VCaP (cell line): ENCODE data around the gene ASB17.

Experiments
- H3K27ac ChIP-seq: fragments of 450-650 bp; 2 replicates; pipeline ENCODE4 v1.5.1; 2017
- CTCF ChIP-seq: fragments of 450-650 bp; conservative IDR thresholded peaks from 2 replicates; pipeline ENCODE4 v1.5.1; 2017; ENCODE audit warnings: mild to moderate bottlenecking, moderate library complexity

ASB17 gene

GRCh38 chr1:75908717-75909152, 23.5 kb downstream of the ASB17 start:
- TF ChIP-seq CTCF, result peak; percentile 79

GRCh38 chr1:75901371-75901770, 30.8 kb downstream of the ASB17 start:
- H3K27ac ChIP-seq, result no peak overlapping the region
- no peak for TF ChIP-seq CTCF

More at GRCh38 chr1:75908717-75909152, 23.5 kb downstream of the ASB17 start:
- H3K27ac ChIP-seq, result no peak overlapping the region

GRCh38 chr1:75884437-75884836, 47.8 kb downstream of the ASB17 start:
- no peak for TF ChIP-seq CTCF
- H3K27ac ChIP-seq, result no peak overlapping the region

GRCh38 chr1:75879985-75880384, 52.2 kb downstream of the ASB17 start:
- TF ChIP-seq CTCF, result no peak
- H3K27ac ChIP-seq, result no peak overlapping the region

DNA sequence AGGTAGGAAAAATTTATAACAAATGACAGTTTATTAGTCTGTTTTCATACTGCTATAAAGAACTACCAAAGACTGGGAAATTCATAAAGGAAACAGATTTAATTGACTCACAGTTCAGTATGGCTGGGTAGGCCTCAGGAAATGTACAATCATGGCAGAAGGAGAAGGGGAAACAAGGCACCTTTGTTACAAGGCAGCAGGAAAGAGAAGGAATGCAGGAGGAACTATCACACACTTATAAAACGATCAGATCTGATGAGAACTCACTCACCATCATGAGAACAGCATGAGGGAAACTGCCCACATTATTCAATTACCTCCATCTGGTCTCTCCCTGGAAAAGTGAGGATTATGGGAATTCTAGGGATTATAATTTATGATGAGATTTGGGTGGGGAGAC, 61.3 kb downstream of the ASB17 start:
- no peak overlapping the region for H3K27ac ChIP-seq
- TF ChIP-seq CTCF, result no peak
